ENCODE results near the gene DNAH14. TPM values are rescaled to one million over a fixed set of nuclear protein-coding genes. Genes with fewer than 3 reads are reported as not detected.

The DNAH14 gene
- total and polyA plus RNA-seq, 2 of the 8 experiments (the other 6 are each of a cell fraction or from before 2014, with no cell fraction given) = 8.4 to 40.7 TPM

DNA sequence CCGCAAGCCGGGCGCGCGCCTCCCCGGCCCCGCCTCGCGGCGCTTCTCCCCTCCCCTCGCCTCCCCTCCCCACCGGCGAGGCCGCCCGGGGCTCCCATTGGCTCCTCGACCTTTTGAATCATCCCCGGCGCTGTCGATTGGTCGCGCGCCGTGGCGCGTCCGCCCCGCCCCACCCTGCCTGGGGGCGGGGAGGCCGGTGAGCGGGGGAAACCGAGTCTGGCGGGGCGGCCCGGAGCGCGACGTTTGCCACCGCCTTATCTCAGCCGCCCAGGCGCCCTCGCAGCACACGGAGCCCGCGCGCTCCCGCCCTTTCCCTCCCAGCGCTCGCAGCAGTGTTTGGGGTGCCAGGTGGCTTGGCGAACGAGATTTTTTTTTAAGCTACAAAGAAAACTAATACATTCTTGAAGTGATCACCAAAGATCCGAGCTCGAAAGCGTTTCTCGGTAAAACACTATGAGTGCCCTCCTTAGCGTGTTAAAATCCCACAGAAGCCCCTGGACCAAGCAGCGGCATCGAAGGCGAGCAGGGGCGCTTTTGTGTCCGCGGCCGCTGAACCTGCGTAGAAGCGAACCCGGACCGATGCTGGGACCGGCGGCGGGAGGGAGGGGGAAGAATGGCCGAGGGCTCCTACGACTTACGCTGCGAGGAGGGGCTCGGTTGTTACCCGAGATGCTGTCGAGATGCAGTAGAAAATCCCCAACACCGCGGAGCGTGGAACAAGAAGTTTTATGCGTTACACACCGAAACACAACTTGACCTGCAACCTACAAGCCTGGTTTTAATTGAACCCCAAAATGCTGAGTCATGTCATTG lies 498.8 kb downstream of the DNAH14 start (continued):
- TF ChIP-seq POLR2A (IDR thresholded peaks at IDR 0.05; ENCODE audit: control extremely low read depth in 1 of 2, low read depth in 2 of 2, low read length in 2 of 2) (peak; percentile 65 to 76), GABPA (IDR thresholded peaks at IDR 0.05; ENCODE audit: borderline replicate concordance, insufficient read depth, low read length) (no peak), POLR2AphosphoS5 (IDR thresholded peaks at IDR 0.05; ENCODE audit: low read depth, low read length) (peak; percentile 53; the same call in 1 of the 2 replicates), ASH2L (IDR thresholded peaks at IDR 0.05; ENCODE audit: low read length) (peak; percentile 89), USF2 (IDR thresholded peaks at IDR 0.05; ENCODE audit: low read length) (no peak), YY1 (IDR thresholded peaks at IDR 0.05; ENCODE audit: low read depth, low read length) (peak; percentile 37; the same call in 1 of the 2 replicates), TAF1 (IDR thresholded peaks at IDR 0.05; ENCODE audit: low read depth, low read length) (peak; percentile 59), TAF7 (optimal IDR thresholded peaks at IDR 0.05; ENCODE audit: borderline replicate concordance, low read depth, low read length) (peak; percentile 62), HDAC2 (IDR thresholded peaks at IDR 0.05; ENCODE audit: borderline replicate concordance in 1 of 2, low read depth in 2 of 2, low read length in 2 of 2) (peak in 1 of 2 experiments; percentile 10; a peak in 1 of 4 replicates), CREB1 (IDR thresholded peaks at IDR 0.05) (peak; percentile 65; the same call in 1 of the 2 replicates), BACH1 (IDR thresholded peaks at IDR 0.05; ENCODE audit: low read length) (peak; percentile 97), RFX5 (IDR thresholded peaks at IDR 0.05; ENCODE audit: borderline replicate concordance, low read depth, low read length) (no peak), JUND (IDR thresholded peaks at IDR 0.05; ENCODE audit: low read length) (0 out of 2 replicates have a peak, but pooled peaks have one; percentile 5), SIRT6 (IDR thresholded peaks at IDR 0.05; ENCODE audit: low read length) (no peak), KDM1A (IDR thresholded peaks at IDR 0.05; ENCODE audit: borderline replicate concordance, low read length) (no peak), TBP (IDR thresholded peaks at IDR 0.05; ENCODE audit: low read depth, low read length) (peak; percentile 37), RXRA (IDR thresholded peaks at IDR 0.05; ENCODE audit: insufficient read depth, low read depth, low read length) (no peak), NANOG (IDR thresholded peaks at IDR 0.05; ENCODE audit: insufficient read depth, low read depth, low read length, poor library complexity, severe bottlenecking) (no peak), CHD2 (IDR thresholded peaks at IDR 0.05; ENCODE audit: low read length) (no peak), MAFK (IDR thresholded peaks at IDR 0.05; ENCODE audit: low read depth, low read length) (peak; percentile 97)
- TF ChIP-seq, protein P1, sequence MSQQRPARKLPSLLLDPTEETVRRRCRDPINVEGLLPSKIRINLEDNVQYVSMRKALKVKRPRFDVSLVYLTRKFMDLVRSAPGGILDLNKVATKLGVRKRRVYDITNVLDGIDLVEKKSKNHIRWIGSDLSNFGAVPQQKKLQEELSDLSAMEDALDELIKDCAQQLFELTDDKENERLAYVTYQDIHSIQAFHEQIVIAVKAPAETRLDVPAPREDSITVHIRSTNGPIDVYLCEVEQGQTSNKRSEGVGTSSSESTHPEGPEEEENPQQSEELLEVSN (IDR thresholded peaks at IDR 0.05) = peak; percentile 95

Measured in H1 (cell line).